HK-2 (cell line): ENCODE results near the gene RABIF.
A peak's percentile ranks its signal among the peaks of the same experiment; 100 is the strongest.
"Not testable (repeated sequence)": the region's sequence is repeated elsewhere in the genome, so short reads cannot be mapped to it uniquely, and the experiment has no call there.

Experiments used
- DNase-seq: peaks from one replicate; pipeline ENCODE4 v3.0.0-alpha.2; 2018; ENCODE audit not compliant: unreplicated experiment

RABIF gene

DNA sequence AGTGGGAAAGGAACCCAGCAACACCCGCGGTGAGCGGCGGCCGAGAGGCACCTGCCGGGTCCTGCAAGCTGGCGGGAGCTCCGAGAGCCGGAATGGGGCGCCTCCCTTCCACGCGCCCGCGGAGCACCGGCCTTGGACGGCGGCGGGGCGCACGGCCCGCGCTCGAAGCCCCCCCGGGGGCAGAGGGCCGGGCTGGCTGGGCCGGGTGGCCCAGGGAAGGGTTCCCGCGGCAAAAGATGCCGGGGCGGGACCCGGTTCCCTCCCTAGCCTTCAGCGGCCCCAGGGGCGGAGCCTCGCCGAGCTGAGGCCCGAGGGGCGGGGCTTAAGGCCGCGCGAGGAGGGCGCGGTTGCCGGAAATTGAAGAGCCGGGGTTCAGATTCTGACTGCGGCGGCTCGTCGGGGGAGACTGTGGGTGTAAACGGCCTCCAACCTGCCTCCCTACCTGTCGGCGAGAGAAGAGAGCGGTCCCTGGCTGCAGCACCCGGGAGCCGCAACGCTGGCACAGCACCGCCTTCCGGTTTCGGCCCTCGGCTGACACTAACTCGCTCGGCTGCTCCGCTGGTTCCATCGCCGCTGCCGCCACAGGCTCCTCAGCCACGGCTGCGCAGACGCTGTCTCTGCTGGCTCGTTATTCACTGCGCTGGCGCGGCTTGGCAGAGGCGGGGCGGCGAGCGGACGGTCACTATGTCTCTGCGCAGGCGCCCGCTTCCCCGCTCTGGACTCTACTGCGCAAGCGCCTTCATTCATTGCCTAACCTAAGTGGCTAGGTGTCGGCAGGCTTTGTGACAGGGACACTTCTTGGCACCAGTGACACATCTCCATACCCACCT is at the start of gene RABIF:
TSS of gene RABIF (minus strand) at position 619 of the 830 bp plus-strand sequence. CDS start at position 568, 51 bp downstream.
- peak; percentile 99 for DNase-seq

DNA sequence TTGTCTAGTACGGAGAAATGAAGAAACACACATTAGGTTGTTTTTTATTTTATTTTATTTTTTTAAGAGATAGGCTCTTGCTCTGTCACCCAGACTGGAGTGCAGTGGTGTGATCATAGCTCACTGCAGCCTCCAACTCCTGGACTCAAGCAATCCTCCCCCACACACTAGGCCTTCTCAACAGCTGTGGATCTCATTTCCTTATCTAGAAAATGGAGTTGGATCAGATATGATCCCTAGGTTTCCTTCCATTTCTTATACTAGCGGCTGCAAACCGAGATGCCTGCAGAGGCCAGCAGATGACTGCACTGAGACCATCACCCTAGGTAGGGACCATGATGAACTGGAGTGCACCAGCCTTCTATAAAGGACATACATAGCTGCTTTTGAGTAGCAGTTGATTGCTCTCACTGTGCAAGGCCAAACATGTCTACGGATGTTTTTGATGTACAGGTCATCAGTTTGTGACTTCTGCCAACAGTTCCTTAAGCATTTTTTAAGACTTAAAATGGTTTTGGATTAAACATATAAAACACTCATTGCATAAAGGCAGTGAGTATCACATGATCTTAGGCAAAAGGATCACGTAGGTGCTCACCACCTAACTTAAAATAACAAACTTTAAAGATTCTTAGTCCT is 49.5 kb upstream of the RABIF start:
- DNase-seq = no peak

- not testable (repeated sequence) for DNase-seq
Measured at GRCh38 chr1:202936409-202936808, 47.5 kb upstream of the RABIF start.

DNA sequence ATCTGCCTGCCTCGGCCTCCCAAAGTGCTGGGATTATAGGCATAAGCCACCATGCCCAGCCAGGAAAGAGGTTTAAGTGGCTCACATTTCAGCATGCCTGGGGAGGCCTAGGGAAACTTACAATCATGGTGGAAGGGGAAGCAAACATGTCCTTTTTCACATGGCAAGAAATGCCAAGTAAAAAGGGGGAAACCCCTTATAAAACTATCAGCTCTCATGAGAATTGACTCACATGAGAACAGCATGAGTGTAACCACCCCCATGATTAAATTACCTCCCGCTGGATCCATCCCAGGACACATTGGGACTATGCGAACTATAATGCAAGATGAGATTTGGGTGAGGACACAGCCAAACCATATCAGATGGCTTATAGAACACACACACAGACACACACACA is 46.9 kb upstream of the RABIF start:
- DNase-seq = no peak

DNA sequence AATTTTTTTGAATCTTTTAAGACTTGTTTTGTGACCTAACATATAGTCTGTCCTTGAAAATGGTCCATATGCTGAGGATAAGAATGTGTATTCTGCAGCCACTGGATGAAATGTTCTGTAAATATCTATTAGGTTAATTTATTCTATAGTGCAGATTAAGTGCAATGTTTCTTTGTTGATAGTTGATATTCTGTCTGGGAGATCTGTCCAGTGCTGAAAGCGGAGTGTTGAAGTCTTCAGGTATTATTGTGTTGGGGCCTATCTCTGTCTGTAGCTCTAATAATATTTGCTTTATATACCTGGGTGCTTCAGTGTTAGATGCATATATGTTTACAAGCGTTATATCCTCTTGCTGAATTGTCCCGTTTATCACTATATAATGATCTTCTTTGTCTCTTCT is 45.8 kb upstream of the RABIF start:
- DNase-seq = no peak

DNA sequence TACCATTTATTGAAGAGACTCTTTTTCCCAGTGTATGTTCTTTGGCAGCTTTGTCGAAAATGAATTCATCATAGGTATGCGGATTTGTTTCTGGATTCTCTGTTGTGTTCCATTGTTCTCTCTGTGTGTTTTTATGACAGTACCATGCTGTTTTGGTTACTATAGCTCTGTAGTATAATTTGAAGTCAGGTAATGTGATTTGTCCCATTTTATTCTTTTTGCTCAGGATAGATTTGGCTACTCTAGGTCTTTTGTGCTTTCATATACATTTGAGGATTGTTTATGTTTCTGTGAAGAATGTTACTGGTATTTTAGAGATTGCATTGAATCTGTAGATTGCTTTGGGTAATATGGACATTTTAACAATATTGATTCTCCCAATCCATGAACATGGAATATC is 43.5 kb upstream of the RABIF start:
- no peak for DNase-seq

DNA sequence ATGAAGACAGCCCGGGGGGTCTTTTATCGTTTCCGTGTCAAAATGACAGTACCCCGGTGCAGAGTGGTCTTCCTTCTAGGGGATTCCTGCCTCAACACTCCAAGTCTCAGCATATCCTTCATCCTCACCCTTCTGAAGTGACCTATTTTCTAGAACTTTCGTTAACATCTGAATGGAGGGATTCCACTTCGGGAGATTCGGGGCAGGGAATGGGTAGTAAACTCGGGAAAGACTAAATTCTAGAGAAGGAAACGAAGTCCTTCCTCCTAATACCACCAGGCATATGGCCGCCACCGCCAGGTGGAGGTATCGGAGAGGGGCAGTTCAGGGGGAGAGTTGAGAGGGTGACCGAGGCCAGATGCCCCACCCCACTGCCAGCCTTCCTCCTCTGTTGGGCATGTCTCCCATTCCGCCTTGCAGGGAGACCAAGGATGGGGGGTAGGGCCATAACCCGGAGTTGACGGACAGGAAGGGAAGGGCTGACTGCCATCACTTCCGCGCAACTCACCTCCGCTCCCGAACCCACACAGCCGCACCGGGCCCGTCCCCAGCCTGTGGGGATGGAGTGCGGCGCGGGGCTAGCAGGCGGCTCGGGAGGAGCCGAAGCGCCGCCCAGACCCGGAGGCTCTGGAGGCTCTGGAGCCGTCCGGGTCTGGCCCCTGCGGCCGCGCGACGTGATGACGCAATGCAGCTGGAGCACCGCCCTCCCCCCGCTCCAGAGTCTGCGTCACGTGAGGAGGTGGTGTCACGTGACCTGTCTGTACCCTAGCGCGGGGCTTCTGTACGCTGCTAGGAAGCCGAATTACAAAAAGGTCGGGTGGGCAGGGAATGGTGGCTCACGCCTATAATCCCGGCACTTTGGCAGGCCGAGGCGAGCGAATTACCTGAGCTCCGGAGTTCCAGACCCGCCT is 37.9 kb upstream of the RABIF start, which contains the start of gene KLHL12:
TSS of gene KLHL12 (minus strand) at position 654 of the 911 bp plus-strand sequence. CDS start 2,072 bp downstream, outside the sequence.
- DNase-seq = peak; percentile 99

- DNase-seq = no peak
Measured at GRCh38 chr1:202923533-202923932, 34.6 kb upstream of the RABIF start.

DNA sequence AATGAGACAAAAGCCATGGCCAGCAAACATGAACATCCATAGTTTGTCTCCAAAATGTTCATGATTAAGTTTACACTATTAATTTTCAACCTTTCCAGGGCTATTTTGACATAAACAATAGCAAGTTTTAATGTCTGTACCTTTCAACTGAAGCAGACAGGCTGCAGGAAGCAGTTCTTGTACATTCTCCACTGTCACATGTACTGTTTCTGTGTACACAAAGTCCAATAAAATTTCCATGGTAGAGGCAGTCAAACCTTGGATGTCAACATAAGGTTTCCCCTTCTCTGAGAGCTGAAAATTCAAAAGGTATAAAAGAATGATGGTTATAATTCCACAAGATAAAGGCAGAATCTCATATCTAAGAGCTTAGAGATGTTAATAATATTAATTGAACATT is 30.7 kb upstream of the RABIF start:
- no peak for DNase-seq

DNA sequence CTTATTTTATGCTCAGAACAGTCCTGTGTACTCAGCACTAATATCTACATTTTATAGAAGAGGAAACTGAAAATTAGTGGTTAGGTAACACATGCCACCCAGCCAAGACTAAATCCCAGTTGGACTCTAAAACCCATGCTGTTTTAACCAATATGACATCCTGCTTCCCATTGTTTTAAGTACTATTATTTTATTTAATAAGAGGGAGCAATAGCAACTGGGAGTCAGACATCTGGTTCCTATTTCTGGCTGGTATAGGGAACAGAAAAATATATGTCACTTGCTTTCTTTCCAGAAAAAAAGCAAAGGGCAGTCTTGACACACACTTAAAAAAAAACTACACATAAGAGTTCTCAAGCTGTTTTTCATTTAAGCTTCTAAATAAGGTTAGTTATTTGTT is 26.2 kb upstream of the RABIF start:
- no peak for DNase-seq

DNA sequence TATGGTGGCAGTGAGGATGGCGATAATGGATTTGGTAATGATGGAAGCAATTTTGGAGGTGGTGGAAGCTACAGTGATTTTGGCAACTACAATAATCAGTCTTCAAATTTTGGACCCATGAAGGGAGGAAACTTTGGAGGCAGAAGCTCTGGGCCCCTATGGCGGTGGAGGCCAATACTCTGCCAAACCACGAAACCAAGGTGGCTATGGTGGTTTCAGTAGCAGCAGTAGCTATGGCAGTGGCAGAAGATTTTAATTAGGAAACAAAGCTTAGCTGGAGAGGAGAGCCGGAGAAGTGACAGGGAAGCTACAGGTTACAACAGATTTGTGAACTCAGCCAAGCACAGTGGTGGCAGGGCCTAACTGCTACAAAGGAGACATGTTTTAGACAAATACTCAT is 23.5 kb upstream of the RABIF start:
- DNase-seq = not testable (repeated sequence)

DNA sequence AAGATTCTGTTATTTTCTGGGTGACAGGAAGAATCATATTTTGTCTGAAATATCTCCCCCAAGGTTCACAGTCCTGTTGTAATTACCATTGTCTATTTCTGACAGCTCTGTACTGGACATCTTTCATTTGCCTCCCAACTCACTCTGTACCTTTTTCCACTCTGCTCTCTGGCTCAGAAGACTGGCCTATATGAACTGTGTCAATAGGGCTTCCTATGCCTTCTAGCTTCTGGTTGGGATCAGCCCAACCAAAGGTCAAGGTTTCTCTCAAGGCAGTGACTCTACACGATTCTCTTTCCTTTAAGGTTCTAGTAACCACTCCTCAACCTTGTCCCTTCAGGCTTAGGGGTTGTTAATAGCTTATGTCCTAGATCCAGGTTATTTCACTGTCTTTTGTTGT is 20.5 kb upstream of the RABIF start:
- DNase-seq = no peak

- DNase-seq = no peak
Measured at GRCh38 chr1:202908998-202909397, 20.0 kb upstream of the RABIF start.

GRCh38 chr1:202905331-202905730 is 16.4 kb upstream of the RABIF start:
- no peak for DNase-seq

GRCh38 chr1:202903808-202904207 is 14.9 kb upstream of the RABIF start:
- DNase-seq = not testable (repeated sequence)

DNA sequence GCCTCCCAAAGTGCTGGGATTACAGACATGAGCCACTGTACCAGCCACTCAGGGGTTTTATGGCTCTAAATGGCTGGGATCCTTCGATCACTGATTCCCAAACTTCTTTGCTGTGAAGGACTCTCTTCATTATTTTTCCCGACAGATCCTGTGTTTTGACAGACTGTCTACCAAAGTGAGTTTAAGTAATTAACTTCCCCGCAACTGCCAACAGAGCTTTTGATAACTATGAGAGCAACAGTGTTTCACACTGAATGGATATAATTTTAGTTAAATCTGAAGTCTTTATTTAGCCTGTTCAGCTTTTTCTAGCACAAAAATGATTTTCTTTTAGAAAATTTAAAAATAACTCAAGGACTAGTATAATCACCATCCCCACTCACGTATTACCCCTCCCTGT is 12.6 kb upstream of the RABIF start:
- DNase-seq = no peak

GRCh38 chr1:202892501-202892900 is 3.6 kb upstream of the RABIF start:
- DNase-seq = no peak

GRCh38 chr1:202890392-202890791 is 1.4 kb upstream of the RABIF start:
- DNase-seq = no peak

- DNase-seq = peak; percentile 75
Measured at GRCh38 chr1:202888221-202888530, 773 bp downstream of the RABIF start.

GRCh38 chr1:202880961-202881460 is 7.9 kb downstream of the RABIF start:
- DNase-seq = no peak

- DNase-seq = no peak
Measured at GRCh38 chr1:202880062-202880461, 8.9 kb downstream of the RABIF start.

GRCh38 chr1:202879128-202879527 is 9.8 kb downstream of the RABIF start:
- no peak for DNase-seq
